NCI-H345 treated with DMSO at 0.1 percent for 48 hours (cell line): ENCODE results near the gene RPTOR.
"Not testable (repeated sequence)": the region's sequence is repeated elsewhere in the genome, so short reads cannot be mapped to it uniquely, and the experiment has no call there.

Experiments used
- DNase-seq: peaks from one replicate; lab custom pipeline; 2025; ENCODE audit not compliant: unreplicated experiment; lab: John Stamatoyannopoulos, UW

Gene RPTOR

GRCh38 chr17:80872501-80873306 is 328.1 kb downstream of the RPTOR start:
- DNase-seq, result no peak

- DNase-seq, result no peak
Observed at GRCh38 chr17:80873307-80873951, 328.8 kb downstream of the RPTOR start.

DNA sequence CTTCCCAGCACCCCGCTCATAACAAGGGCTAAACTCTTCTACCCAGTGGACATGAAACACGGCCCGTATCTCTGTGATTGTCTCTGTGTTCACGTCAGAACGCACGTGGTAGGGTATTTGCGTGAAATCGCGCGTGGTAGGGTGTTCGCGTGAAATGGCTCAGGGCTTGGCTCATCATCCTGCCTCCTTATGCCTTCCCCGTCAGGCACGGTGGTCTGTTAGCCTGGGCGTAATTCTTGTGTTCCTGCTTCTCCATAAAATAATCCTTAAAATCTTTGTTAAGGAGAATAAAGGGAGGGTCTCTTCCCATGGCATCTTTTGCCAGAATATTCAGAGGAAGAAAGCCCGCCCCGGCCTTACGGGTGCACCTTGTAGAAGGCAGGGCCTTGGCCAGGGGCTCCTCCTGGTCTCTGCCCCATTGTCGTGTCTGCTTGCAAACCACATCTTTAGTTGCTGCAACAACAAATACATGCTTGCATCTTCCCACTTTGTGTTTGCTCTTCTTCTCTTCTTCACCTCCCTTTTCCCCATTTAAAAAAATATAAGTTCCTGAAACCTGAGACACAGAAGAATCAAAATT is 330.3 kb downstream of the RPTOR start:
- no peak for DNase-seq

DNA sequence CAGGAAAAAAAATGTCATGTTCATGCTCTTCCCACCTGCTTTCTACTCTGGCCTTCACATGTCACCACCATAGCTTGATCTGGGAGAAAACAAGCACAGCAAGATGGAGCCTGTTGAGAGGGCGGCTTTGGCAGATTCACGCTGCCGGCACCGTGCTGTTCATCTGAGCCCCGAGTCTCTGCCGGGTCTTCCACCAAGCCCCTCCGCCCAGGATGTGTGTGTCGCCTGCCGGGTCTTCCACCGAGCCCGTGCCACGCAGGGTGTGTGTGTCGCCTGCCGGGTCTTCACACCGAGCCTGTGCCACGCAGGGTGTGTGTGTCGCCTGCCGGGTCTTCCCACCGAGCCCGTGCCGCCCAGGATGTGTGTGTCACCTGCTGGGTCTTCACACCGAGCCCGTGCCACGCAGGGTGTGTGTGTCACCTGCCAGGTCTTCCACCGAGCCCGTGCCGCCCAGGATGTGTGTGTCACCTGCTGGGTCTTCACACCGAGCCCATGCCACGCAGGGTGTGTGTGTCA is 330.9 kb downstream of the RPTOR start:
- not testable (repeated sequence) for DNase-seq

GRCh38 chr17:80876456-80876949 is 331.9 kb downstream of the RPTOR start:
- DNase-seq, result not testable (repeated sequence)

GRCh38 chr17:80876950-80877728 is 332.5 kb downstream of the RPTOR start:
- no peak for DNase-seq

DNA sequence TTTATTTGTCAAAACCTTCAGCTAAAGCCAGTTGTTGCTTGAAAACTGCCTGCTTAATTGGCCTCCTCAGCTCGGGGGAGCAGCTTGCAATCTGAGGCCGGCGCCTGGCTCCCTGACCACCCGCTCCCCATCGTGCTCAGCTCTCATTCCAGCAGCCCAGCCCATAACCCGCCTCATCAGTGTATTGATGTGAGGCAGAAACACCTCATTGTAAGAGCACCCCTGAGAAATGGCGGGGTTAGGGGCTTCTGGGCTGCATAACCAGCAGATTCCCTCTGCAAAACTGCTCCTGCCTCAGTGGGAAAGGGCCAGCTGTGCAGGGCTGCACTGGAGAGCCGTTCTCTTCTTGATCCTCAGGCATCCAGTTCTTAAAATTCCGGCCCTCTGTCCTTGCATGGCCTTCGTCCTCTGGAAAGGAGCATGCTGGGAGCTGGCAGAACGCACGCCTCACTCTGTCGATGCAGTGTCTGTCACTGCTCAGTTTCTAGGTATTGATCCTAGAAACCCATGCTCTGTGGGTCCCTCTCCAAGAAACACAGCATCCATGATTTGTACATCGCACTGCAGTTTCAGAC is 333.2 kb downstream of the RPTOR start:
- no peak for DNase-seq

GRCh38 chr17:80878876-80879722 is 334.5 kb downstream of the RPTOR start:
- no peak for DNase-seq

- no peak for DNase-seq
Observed at GRCh38 chr17:80879723-80880647, 335.3 kb downstream of the RPTOR start.

GRCh38 chr17:80880648-80880985 is 336.0 kb downstream of the RPTOR start:
- no peak for DNase-seq

- no peak for DNase-seq
Observed at GRCh38 chr17:80881306-80881705, 336.7 kb downstream of the RPTOR start.

DNA sequence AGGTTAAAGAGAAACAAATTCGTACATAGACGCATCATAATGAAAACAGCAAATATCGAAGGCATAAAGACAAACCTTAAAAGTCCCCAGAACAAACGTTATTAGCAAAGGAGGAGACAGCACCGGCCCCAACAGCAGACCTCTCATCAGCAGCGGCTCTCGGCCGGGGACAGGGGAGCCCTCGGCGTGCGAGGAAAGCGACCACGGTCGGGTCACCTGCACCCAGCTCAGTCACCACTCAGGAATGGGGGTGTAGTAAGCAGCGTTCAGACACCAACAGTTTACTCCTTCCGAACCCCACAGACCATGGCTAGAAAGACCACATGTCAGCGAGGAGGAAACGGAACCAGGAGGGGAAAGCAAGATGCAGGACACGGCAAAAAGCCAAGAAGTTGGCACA is 337.7 kb downstream of the RPTOR start:
- no peak for DNase-seq

GRCh38 chr17:80882926-80883685 is 338.5 kb downstream of the RPTOR start:
- DNase-seq, result no peak

- DNase-seq, result no peak
Observed at GRCh38 chr17:80883831-80884735, 339.4 kb downstream of the RPTOR start.

DNA sequence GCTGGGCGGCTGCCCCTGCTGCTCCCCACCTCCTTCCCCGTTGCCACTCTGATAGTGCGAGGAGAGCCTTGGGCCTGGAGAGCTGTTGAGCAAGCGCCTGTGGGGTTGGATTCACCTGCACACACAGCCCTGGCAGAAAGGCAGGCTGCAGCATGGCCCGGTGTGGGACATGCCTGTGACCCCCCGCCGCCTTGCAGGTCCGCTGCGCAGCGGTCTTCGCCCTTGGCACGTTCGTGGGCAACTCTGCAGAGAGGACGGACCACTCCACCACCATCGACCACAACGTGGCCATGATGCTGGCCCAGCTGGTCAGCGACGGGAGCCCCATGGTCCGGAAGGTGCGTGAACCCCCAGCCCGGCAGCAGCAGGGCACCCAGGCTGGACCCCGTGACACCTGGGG is 340.2 kb downstream of the RPTOR start:
- no peak for DNase-seq

DNA sequence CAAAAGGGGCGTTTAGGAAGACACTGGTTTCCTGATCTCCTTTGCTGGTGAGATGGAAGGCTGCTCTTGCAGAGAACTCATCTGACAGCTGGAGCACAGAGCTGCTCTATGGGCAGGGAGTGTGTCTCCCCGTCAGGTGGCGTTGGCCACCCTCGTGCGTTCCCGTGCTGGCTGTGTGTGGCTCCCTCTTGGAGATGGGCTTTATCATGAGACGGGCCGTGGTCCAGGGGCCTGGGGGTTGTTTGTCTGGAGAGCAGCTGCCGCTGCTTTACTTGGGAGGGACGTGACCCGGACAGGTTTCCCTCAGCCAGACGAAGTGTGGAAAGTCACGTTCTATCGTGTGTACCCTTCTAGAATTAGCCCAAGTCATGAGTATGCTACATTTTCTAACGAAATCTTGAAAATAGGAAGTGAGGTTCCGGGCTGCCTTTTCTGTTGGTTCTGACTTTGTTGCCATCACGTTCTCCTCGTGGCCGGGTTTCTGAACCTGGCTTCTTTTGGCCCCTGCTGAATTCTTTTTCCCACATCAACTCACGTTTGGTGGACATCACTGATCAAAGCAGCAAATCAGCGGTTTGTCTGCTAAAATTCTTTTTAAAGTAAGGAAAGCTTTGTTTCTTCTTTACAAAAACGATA is 341.4 kb downstream of the RPTOR start:
- no peak for DNase-seq
